BLaER1 treated with 17β-estradiol and CSF1 and Interleukin-3, amounts not matched to agents 10 nM and 100 nM (cell line): ENCODE measurements around the gene HPSE2.
A peak's percentile ranks its signal among the peaks of the same experiment; 100 is the strongest.

Source experiments
- H3K27ac ChIP-seq, 11 experiments: shearing (Covaris generic); formaldehyde crosslinking; 2 replicates each; pipeline ENCODE4 v1.8.1; 2022
- H3K27me3 ChIP-seq, 11 experiments: shearing (Covaris generic); formaldehyde crosslinking; 2 replicates each; pipeline ENCODE4 v1.8.1; 2022
- H3K36me3 ChIP-seq, 11 experiments: shearing (Covaris generic); formaldehyde crosslinking; 2 replicates each; pipeline ENCODE4 v1.8.1; 2022
- H3K4me1 ChIP-seq, 10 experiments: shearing (Covaris generic); formaldehyde crosslinking; 2 replicates each; pipeline ENCODE4 v1.8.1; 2022
- H3K4me2 ChIP-seq, 11 experiments: shearing (Covaris generic); formaldehyde crosslinking; 2 replicates each; pipeline ENCODE4 v1.8.1; 2022
- H3K4me3 ChIP-seq, 10 experiments: shearing (Covaris generic); formaldehyde crosslinking; 2 replicates each; pipeline ENCODE4 v1.8.1; 2022
- H3K9ac ChIP-seq, 11 experiments: shearing (Covaris generic); formaldehyde crosslinking; 2 replicates each; pipeline ENCODE4 v1.8.1; 2022
- H3K9me3 ChIP-seq, 11 experiments: shearing (Covaris generic); formaldehyde crosslinking; replicated peaks in 1 of 11; 2 replicates each; pipeline ENCODE4 v1.8.1; 2022
- H4K20me1 ChIP-seq, 11 experiments: shearing (Covaris generic); formaldehyde crosslinking; 2 replicates each; pipeline ENCODE4 v1.8.1; 2022
- Cebpa-rat ChIP-seq, 11 experiments: shearing (Covaris generic); IDR thresholded peaks; 2 replicates each; pipeline ENCODE4 v1.8.1; 2022

Gene HPSE2

DNA sequence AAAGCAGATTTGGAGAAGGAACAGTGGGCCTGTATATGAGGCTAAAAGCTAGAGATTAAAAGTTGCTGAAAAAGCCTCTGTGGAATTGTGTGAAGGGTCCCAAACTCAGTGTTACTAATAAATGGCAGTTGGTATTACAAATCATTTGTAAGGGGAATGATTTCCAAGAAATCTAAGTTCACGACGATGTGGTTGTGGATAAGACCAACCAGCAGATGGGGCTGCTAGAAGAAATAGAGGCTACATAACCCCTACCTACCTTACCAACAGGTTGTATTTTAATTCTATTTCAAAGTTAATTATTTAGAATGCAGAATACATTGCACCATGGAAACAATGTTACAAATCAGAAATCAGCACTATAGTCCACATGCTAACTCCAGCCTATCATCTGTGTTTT lies 377.1 kb downstream of the HPSE2 start:
- Histone ChIP-seq H3K36me3 (no peaks in the 10 kb centered on the region), H4K20me1 (no peaks in the 10 kb centered on the region), H3K4me3 (no peak overlapping the region), H3K4me2 (no peak overlapping the region), H3K27ac (no peak overlapping the region), H3K9ac (no peak overlapping the region), H3K27me3 (no peaks in the 10 kb centered on the region), H3K4me1 (peaks cover 0 to 3% (median 0%) of the 10 kb centered on the region in 10 experiments; a peak in 1 of 20 replicates), H3K9me3 (no peaks in the 10 kb centered on the region)
- no peak for TF ChIP-seq Cebpa-rat (IDR thresholded peaks at IDR 0.05)

DNA sequence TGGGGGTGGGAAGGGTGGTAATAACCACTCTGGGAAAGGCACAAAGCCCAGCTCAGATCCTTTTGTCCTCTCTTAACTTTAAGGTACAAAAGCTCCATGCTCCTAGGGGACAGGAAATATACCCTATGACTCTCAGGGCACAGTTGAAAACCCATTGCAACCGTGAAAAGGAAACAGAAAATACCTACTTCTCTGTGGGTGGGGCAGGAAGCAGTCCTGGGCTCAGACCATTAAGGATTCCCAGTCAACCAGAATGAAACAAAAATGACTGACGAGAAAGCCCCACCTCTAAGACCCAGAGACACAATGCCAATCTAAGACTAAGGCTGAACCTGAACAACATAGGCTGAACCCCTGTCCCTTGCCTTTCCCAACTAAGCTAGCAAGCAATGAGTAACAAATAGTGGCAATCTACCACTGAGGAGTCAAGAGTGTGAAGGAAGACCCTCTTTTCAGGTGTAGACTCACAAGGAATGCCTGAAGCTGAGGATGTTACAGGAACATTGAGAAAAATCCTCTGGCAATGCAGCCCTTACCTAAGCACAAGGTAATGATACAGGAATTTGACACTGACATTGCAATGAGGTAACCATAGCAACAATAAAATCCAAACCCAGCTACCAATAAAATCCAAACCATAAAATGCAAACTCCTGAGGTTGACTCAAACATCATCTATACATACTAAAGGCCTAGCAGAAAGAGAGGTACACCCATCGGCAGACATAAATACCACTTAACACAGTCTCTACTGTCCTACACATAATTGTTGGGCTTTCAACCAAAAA lies 380.1 kb downstream of the HPSE2 start:
- Histone ChIP-seq H3K27ac (no peak overlapping the region), H3K27me3 (no peaks in the 10 kb centered on the region), H3K9ac (no peak overlapping the region), H3K36me3 (no peaks in the 10 kb centered on the region), H3K4me1 (peaks cover 0 to 3% (median 0%) of the 10 kb centered on the region in 10 experiments; a peak in 1 of 20 replicates), H4K20me1 (no peaks in the 10 kb centered on the region), H3K4me3 (no peak overlapping the region), H3K9me3 (no peaks in the 10 kb centered on the region), H3K4me2 (no peak overlapping the region)
- TF ChIP-seq Cebpa-rat (IDR thresholded peaks at IDR 0.05): no peak

GRCh38 chr10:98852686-98853085 lies 383.0 kb downstream of the HPSE2 start:
- H3K36me3 ChIP-seq: no peaks in the 10 kb centered on the region
- H3K27ac ChIP-seq: no peak overlapping the region
- TF ChIP-seq Cebpa-rat (IDR thresholded peaks at IDR 0.05): no peak
- no peaks in the 10 kb centered on the region for H4K20me1 ChIP-seq
- peaks cover 0 to 11% (median 0%) of the 10 kb centered on the region in 10 experiments; a peak in 7 of 20 replicates for H3K4me1 ChIP-seq
- H3K4me3 ChIP-seq: no peak overlapping the region
- no peaks in the 10 kb centered on the region for H3K27me3 ChIP-seq
- H3K9me3 ChIP-seq: no peaks in the 10 kb centered on the region
- H3K9ac ChIP-seq: no peak overlapping the region
- no peak overlapping the region for H3K4me2 ChIP-seq

GRCh38 chr10:98848361-98848760 lies 387.3 kb downstream of the HPSE2 start:
- H3K9me3 ChIP-seq: no peaks in the 10 kb centered on the region
- peaks cover 0 to 11% (median 0%) of the 10 kb centered on the region in 10 experiments; a peak in 6 of 20 replicates for H3K4me1 ChIP-seq
- no peak overlapping the region for H3K4me3 ChIP-seq
- H3K27me3 ChIP-seq: no peaks in the 10 kb centered on the region
- peak overlapping the region in 4 of 11 experiments; percentile 1 to 53 (median 30); a peak in 6 of 22 replicates for H3K4me2 ChIP-seq
- peak overlapping the region in 2 of 11 experiments; percentile 51 to 54; a peak in 4 of 22 replicates for H3K27ac ChIP-seq
- no peaks in the 10 kb centered on the region for H3K36me3 ChIP-seq
- TF ChIP-seq Cebpa-rat (IDR thresholded peaks at IDR 0.05): no peak
- no peaks in the 10 kb centered on the region for H4K20me1 ChIP-seq
- H3K9ac ChIP-seq: no peak overlapping the region

- no peaks in the 10 kb centered on the region for H4K20me1 ChIP-seq
- no peaks in the 10 kb centered on the region for H3K9me3 ChIP-seq
- peaks cover 0 to 11% (median 0%) of the 10 kb centered on the region in 10 experiments; a peak in 6 of 20 replicates for H3K4me1 ChIP-seq
- TF ChIP-seq Cebpa-rat (IDR thresholded peaks at IDR 0.05): no peak
- no peak overlapping the region for H3K9ac ChIP-seq
- no peak overlapping the region for H3K4me2 ChIP-seq
- H3K36me3 ChIP-seq: no peaks in the 10 kb centered on the region
- no peak overlapping the region for H3K27ac ChIP-seq
- no peaks in the 10 kb centered on the region for H3K27me3 ChIP-seq
- H3K4me3 ChIP-seq: no peak overlapping the region
Observed at GRCh38 chr10:98846787-98847186, 388.9 kb downstream of the HPSE2 start.

DNA sequence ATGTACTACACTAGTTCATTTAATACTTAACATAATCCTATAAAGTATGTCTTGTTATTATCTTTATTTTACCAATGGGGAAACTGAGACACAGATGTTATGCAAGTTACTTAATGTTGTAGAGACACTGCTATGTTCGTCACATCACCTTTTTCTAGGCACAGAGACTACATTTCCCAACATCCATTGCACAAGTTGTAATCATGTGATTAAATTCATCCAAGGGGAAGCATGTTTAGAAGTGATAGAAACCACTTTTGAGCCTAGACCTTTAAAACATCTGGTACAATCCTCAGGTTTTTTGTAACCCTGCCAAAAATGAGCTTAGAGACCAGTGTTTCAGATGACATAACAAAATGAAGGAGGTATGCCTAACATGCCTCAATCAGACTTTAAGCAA lies 402.1 kb downstream of the HPSE2 start:
- TF ChIP-seq Cebpa-rat (IDR thresholded peaks at IDR 0.05): no peak
- Histone ChIP-seq H3K27me3 (no peaks in the 10 kb centered on the region), H3K36me3 (no peaks in the 10 kb centered on the region), H3K9me3 (no peaks in the 10 kb centered on the region), H3K4me2 (no peak overlapping the region), H3K9ac (no peak overlapping the region), H3K27ac (no peak overlapping the region), H3K4me1 (no peaks in the 10 kb centered on the region), H3K4me3 (no peak overlapping the region), H4K20me1 (no peaks in the 10 kb centered on the region)

- no peaks in the 10 kb centered on the region for H3K9me3 ChIP-seq
- H3K4me3 ChIP-seq: no peak overlapping the region
- no peaks in the 10 kb centered on the region for H3K36me3 ChIP-seq
- no peak overlapping the region for H3K27ac ChIP-seq
- H4K20me1 ChIP-seq: no peaks in the 10 kb centered on the region
- no peaks in the 10 kb centered on the region for H3K27me3 ChIP-seq
- H3K4me2 ChIP-seq: no peak overlapping the region
- H3K9ac ChIP-seq: no peak overlapping the region
- H3K4me1 ChIP-seq: no peaks in the 10 kb centered on the region
- TF ChIP-seq Cebpa-rat (IDR thresholded peaks at IDR 0.05): no peak
Observed at GRCh38 chr10:98832738-98833137, 402.9 kb downstream of the HPSE2 start.

- H4K20me1 ChIP-seq: no peaks in the 10 kb centered on the region
- no peak for TF ChIP-seq Cebpa-rat (IDR thresholded peaks at IDR 0.05)
- no peaks in the 10 kb centered on the region for H3K4me1 ChIP-seq
- no peak overlapping the region for H3K4me2 ChIP-seq
- H3K27me3 ChIP-seq: no peaks in the 10 kb centered on the region
- H3K4me3 ChIP-seq: no peak overlapping the region
- H3K36me3 ChIP-seq: no peaks in the 10 kb centered on the region
- H3K9me3 ChIP-seq: no peaks in the 10 kb centered on the region
- no peak overlapping the region for H3K27ac ChIP-seq
- no peak overlapping the region for H3K9ac ChIP-seq
Observed at GRCh38 chr10:98832196-98832595, 403.5 kb downstream of the HPSE2 start.

DNA sequence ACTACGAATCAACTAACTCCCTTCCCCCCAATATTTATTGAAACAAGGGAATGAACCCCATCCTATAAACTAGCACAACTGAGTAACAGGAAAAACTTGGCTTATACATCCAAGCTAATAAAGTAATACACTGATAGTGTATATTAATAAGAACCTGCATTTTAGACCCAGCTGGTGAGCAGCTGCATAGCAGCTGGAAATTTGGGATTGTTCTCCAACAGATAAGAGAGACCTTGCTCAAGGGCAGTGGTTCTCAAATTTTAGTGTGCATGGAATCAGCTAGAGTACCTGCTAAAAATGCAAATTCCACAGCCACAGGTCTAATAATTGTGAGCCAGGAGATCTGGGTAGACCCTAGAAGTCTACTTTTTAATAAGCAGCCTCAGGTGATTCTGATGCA lies 404.3 kb downstream of the HPSE2 start:
- no peaks in the 10 kb centered on the region for H3K4me1 ChIP-seq
- no peak for TF ChIP-seq Cebpa-rat (IDR thresholded peaks at IDR 0.05)
- no peaks in the 10 kb centered on the region for H3K9me3 ChIP-seq
- no peaks in the 10 kb centered on the region for H3K36me3 ChIP-seq
- no peak overlapping the region for H3K4me2 ChIP-seq
- no peak overlapping the region for H3K4me3 ChIP-seq
- no peak overlapping the region for H3K27ac ChIP-seq
- no peak overlapping the region for H3K9ac ChIP-seq
- no peaks in the 10 kb centered on the region for H4K20me1 ChIP-seq
- H3K27me3 ChIP-seq: no peaks in the 10 kb centered on the region

DNA sequence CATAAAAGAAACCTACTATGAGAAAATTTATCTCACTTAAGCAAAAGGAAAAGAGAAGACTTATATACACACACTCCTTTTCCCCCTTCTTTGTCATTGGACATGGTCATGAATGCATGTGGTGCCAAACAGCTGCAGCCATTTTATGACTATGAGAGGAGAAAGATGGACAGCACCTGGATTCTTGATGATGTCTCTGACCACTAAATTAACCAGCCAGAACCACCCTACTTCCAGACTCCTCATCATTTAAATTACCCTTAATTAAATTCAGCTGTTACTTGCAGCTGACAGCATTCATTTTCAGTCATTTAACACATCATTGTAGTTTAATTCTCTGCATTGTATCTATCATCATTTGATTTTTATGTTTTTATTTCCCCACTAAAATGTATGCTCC lies 409.9 kb downstream of the HPSE2 start:
- Histone ChIP-seq H4K20me1 (no peaks in the 10 kb centered on the region), H3K27ac (no peak overlapping the region), H3K4me1 (no peaks in the 10 kb centered on the region), H3K9ac (no peak overlapping the region), H3K27me3 (no peaks in the 10 kb centered on the region), H3K4me3 (no peak overlapping the region), H3K4me2 (no peak overlapping the region), H3K9me3 (no peaks in the 10 kb centered on the region), H3K36me3 (no peaks in the 10 kb centered on the region)
- TF ChIP-seq Cebpa-rat (IDR thresholded peaks at IDR 0.05): no peak
